ENCODE data around the gene SPATS2.
"Not testable (repeated sequence)": the region's sequence is repeated elsewhere in the genome, so short reads cannot be mapped to it uniquely, and the experiment has no call there.

The SPATS2 gene

DNA sequence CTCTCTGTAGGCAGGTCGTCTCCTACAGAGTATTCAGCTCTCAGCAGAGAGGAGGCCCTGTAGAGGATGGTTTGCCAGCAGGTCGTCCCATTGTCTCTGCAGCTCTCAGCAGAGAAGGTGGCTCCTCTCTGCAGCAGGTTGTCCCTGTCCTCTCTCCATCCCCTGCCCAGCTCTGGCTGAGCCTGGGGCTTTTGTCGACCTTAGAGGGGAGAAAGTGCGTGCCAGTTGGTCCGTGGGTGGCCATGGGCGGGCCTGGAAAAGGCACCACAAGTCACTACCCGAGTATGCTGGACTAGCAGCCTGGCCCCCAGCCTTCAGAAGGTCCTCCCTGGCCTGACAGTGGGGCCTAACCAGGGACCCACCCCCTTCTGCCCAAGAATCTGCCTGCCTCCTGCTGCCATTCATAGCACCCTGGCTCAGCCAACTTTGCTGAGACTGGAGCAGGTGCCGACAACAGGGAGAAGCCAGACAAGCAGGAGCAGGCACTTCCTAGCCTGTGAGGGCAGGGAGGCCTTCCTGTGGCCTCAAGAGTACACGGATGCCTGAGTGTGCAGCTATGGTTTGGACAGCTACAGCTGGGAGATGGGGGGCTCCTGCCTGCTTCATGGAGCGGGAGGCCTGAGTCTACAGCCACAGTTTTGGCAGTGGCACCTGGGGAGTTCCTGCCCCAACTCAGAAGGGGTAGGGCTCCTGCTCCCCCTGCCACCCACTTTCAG, 111.8 kb downstream of the SPATS2 start:
- no peak for DNase-seq

GRCh38 chr12:49482095-49483051, 115.1 kb downstream of the SPATS2 start:
- peak; percentile 29 for DNase-seq

DNA sequence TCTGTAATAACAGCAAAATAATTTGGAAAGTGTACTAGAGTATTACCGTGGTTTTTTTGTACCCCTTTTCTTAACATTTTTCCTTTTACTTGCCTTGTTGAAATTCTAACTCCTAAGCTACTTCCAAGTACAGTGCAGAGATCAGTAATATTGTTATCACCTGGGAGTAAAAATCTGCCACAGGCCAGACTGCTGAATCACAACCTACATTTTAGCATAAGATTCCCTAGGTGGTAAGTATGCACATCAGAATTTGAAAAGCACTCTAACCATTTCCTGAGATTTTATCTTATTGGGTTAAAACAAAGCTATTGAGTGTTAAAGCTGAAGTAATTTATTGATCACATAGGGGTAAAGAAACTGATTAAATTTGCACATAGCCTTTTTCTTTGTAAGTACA, 116.4 kb downstream of the SPATS2 start:
- DNase-seq: no peak

DNA sequence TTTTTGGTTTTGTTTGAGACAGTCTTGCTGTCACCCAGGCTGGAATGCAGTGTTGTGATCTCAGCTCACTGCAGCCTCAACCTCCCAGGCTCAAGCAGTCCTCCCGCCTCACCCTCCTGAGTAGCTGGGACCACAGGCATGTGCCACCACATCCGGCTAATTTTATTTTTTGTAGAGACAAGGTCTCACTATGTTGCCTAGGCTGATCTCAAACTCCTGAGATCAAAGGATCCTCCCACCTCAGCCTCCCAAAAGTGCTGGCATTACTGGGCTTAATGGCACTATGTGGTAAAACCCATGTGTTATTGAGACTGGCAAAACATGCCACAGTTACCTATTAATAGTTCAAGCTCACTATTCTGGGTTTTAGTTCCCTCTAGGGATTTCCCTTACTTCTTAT, 120.3 kb downstream of the SPATS2 start:
- no peak for DNase-seq

- DNase-seq: no peak
These were observed 121.9 kb downstream of the SPATS2 start for GRCh38 chr12:49489154-49489553.

- no peak for DNase-seq
These were observed 122.5 kb downstream of the SPATS2 start for GRCh38 chr12:49489720-49490119.

- DNase-seq: no peak
These were observed 124.6 kb downstream of the SPATS2 start for GRCh38 chr12:49491823-49492222.

GRCh38 chr12:49493900-49494299, 126.6 kb downstream of the SPATS2 start:
- no peak for DNase-seq

DNA sequence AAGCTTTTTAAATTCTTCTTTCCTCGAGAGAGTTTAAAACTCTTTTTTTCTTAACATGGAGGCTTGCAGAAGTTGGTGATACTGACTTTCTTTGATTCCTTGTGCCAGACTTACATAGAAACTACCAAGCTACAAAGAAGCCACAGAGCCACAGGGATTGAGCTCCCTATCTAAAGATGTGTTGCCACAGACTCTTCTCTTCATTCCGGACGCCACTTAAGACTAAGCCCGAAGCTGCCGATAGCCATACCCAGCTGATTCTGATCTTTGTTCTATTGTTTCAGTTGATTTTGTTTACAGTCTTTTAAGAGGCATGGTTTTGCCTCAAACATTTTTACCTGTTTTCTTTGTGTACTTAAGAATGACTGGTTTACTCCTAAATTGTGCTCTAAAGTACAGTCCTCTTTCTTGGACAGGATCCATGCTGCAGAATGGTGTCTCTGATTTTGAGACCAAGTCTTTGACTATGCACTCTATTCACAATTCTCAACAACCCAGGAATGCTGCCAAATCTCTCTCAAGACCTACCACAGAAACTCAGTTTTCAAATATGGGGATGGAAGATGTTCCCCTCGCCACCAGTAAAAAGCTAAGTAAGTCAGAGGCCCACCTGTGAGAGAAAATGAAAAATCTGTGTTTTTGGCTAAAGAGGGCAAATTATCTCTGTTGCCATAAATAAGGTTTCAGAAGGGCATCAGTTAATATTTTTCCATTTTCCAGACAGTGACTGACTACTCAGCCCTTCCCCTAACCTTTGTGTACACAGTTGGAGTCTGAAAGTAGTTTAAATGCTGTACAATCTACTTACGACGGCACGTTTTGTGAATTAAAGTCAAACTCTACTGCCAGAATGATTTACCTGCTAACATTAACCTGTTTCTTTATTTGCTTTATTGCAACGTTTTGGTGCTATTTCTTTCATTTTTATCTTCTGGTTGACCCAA, 129.4 kb downstream of the SPATS2 start:
- no peak for DNase-seq

DNA sequence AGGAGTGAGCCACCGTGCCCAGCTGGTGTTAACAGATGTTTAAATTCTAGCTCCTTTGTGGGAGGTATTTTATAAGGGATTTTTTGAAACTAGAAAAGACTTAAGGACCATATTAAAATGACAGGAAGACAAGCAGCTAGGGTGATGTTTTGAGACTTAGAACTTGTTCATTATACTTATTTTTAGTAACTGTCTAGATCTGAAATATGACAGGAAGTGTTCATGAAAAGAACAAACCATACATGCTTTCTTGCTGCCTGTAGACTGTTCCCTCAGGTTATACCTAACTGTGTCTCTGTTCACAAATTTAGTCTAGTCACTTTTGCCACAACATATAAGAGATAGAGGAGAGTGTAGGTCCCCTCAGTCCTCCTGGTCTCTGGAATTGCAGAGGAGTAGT, 134.6 kb downstream of the SPATS2 start:
- DNase-seq: no peak

GRCh38 chr12:49502590-49502989, 135.3 kb downstream of the SPATS2 start:
- DNase-seq: no peak

GRCh38 chr12:49503674-49504180, 136.5 kb downstream of the SPATS2 start:
- DNase-seq: no peak

- no peak for DNase-seq
These were observed 138.4 kb downstream of the SPATS2 start for GRCh38 chr12:49505672-49506071.

DNA sequence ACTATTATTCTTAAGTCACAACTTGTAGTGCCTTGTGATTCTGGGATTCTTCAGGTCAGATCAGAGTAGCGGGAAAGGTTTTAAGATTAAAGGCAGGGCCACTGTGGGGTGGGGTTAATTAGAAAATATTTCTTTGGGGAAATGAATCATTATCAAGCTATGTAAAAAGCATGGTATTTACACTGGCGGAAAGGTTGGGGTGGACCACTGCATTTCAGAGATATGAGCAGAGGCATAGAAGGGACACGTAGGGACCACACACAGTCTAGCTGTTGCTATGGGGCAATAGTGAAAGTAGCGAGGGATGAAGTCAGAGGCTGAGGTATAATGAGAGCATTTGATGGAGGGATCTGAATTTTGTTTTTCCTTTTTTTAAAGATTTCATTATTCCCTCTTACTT, 139.9 kb downstream of the SPATS2 start:
- no peak for DNase-seq

DNA sequence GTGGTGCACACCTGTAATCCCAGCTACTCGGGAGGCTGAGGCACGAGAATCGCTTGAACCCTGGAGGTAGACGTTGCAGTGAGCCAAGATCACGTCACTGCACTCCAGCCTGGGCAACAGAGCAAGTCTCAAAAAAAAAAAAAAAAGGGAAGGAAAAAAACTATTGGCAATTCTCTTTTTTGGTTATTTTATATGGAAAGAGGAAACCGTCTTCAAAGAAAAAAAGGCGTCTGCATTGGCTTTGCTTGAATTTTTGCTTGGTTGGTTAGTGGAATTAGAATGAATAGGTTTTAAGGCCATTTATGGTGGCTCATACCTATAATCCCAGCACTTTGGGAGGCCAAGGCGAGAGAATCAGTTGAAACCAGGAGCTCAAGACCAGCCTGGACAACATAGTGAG, 142.4 kb downstream of the SPATS2 start:
- not testable (repeated sequence) for DNase-seq

DNA sequence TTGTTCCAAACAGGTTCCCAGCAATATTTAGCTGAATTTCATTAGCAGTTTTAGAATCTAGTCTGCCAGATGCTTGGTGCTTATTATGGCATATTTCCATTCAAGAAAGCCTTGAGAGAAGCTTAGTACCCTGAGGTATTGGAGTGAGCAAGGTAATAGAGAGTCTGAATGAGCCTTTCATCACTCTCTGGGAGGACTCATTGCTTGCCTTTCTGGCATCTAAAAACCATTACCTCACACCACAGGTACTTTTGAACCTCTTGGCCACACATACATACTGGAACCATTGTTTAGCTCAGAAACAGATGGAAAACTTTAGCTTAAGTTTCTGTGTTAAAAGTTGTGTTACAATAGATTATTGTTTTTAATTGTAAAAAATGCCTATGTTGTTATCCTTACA, 144.1 kb downstream of the SPATS2 start:
- no peak for DNase-seq

- no peak for DNase-seq
These were observed 145.3 kb downstream of the SPATS2 start for GRCh38 chr12:49512546-49512945.

DNA sequence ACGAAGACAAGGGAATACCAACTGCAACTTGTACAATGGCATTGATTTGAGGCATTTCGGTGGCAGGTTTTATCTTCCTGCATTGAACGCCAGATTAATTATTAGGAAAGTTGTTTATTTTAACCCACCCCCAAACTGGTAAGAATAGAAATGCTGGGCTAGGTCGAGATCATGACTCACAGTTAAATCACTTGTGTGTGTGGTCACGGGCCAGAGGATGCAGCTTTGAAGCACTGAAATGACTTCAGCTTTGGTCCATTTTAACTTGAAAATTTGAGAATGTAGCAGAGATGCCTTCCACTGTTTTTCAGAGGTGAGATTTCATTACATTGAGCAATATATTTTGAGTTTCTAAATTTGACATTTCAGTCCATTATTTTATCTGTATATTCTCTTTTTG, 148.0 kb downstream of the SPATS2 start:
- peak; percentile 57 for DNase-seq

DNA sequence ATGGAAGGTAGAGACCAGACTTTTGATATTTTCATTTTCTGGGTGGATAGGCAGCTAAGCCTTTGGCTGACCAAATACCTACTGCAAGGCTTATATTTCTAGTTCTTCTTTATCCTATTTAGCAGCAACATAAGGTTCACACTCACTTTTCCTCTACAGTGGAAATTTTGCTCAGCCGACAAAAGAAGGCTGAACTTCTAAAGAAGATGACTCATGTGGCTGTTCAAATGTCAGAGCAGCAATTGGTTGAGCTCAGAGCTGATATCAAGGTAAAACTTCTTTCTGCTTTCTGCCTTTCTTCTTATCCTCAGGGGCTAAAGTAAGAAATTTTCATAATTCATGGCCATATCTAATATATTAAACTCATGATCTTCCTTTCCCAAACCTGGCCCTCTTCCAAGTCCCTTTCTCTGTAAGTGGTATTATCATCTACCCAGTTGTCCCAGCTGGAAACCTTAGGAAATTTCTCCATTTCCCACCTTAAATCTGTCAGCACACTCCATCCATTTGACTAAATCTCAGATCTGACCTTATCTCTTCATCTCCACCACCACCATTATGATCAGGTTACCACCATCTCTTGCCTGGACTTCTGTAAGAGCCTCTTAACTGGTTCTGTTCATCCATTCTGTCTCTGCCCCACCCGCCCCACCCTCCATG, 151.8 kb downstream of the SPATS2 start:
- no peak for DNase-seq

DNA sequence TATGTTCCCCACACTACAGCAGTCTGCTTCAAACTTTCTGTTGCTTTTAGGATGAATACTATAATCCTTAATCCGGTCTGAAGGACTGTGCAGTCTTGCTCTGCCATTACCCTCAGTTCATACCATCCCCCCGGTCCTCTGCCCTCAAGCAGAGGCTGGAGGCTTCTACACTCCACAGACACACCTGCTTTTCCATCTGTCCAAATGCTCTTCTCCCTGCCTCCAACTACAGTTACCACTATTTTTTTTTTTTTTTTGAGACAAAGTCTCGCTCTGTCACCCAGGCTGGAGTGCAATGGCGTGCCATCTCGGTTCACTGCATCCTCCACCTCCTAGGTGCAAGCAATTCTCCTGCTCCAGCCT, 152.3 kb downstream of the SPATS2 start:
- DNase-seq: no peak

GRCh38 chr12:49521389-49521788, 154.1 kb downstream of the SPATS2 start:
- DNase-seq: no peak

DNA sequence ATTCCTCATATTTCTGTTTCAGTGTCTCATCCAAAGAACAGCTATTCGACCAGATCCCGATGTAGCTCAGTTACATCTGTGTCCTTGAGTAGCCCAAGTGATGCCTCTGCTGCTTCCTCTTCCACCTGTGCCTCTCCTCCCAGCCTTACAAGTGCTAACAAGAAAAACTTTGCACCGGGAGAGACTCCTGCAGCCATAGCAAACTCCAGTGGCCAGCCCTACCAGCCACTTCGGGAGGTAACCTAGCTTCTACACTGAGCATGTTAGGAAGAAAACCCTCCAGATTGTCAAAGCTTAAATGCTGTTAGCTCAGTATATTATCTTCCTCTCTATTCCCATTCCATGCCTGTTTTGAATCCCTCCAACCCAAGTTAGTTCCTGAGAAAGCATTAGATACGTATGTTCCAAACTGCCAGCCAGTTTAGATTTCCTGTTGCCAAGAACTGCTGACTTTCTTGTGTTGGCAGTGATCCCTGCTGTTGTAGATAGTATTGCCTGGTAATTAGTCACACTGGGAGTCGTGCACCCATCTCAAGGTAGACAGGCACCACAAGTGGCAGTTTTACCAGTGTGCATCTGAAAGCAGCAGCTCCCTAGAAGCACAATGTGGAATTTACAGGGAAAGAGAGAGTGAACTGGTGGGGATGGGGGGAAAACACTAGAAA, 157.5 kb downstream of the SPATS2 start:
- no peak for DNase-seq

Data from DMS53 (cell line).